GM12878 (cell line): ENCODE data around the gene LIMD2. TPM values are rescaled to one million over a fixed set of nuclear protein-coding genes. Genes with fewer than 3 reads are reported as not detected.

Source experiments
- CEBPB ChIP-seq, 2 experiments: fragments of 150-350 bp in 1 of 2; IDR thresholded peaks; 2 replicates each; pipeline ENCODE4 v1.6.1; 2012 to 2014; ENCODE audit warnings: low read depth in 2 of 2, low read length in 2 of 2, borderline replicate concordance in 1 of 2, inconsistent platforms in 1 of 2
- HDGF ChIP-seq: fragments of 450-650 bp; IDR thresholded peaks from 2 replicates; pipeline ENCODE4 v1.6.1; 2016; ENCODE audit warnings: antibody characterized with exemption
- NRF1 ChIP-seq: conservative IDR thresholded peaks from 2 replicates; pipeline ENCODE4 v1.6.1; 2011; ENCODE audit warnings: mild to moderate bottlenecking, low read depth, low read length, improper control_type of control experiment
- PAX8 ChIP-seq: fragments of 450-650 bp; IDR thresholded peaks from 2 replicates; pipeline ENCODE4 v1.6.1; 2017; ENCODE audit warnings: mild to moderate bottlenecking, moderate library complexity
- RCOR1 ChIP-seq: conservative IDR thresholded peaks from 2 replicates; pipeline ENCODE4 v1.6.1; 2012; ENCODE audit warnings: low read depth, low read length, improper control_type of control experiment
- TCF12 ChIP-seq: IDR thresholded peaks from 2 replicates; pipeline ENCODE4 v1.6.1; 2011; ENCODE audit warnings: low read depth, mild to moderate bottlenecking, low read length
- ZZZ3 ChIP-seq: IDR thresholded peaks from 2 replicates; pipeline ENCODE4 v1.6.1; 2011; ENCODE audit warnings: low read depth; ENCODE audit not compliant: control insufficient read depth, insufficient read length
- polyA plus RNA-seq, 11 experiments: library from polyadenylated mRNA; depleted of rRNA in 4 of 11; unstranded in 6 of 11; stranded (reverse) in 5 of 11; fragments of >200 nt; fragmentation: Nextera tagmentation in 4 of 11; fragmentation: Illumina TruSeq in 1 of 11; extraction: Ambion mirVana in 4 of 11; extraction: Trizol in 1 of 11; gene quantifications; 1 replicate in 1 of 11; 2 replicates in 10 of 11; pipeline versions ENCODE4 v1.2.1 to v1.2.3, GENCODE V29; 2011 to 2016; ENCODE audit warnings: inconsistent platforms in 2 of 11, missing spikeins in 2 of 11, low read depth in 1 of 11
- total RNA-seq, 4 experiments: library from RNA; depleted of rRNA in 3 of 4; stranded (reverse); fragments of >200 nt in 3 of 4; fragmentation: Illumina TruSeq in 1 of 4; extraction: Trizol in 1 of 4; gene quantifications; 2 replicates each; pipeline versions ENCODE4 v1.2.1 to v1.2.3, GENCODE V29; 2013 to 2021
- TF ChIP-seq, protein P1 (sequence below): fragments of 450-650 bp; IDR thresholded peaks from 2 replicates; pipeline ENCODE4 v1.6.1; 2018; ENCODE audit warnings: borderline replicate concordance, mild to moderate bottlenecking; ENCODE audit not compliant: partially characterized antibody
- TF ChIP-seq, protein P2 (sequence below): IDR thresholded peaks from 2 replicates; pipeline ENCODE4 v1.6.1; 2011; ENCODE audit warnings: borderline replicate concordance, low read depth, mild to moderate bottlenecking, moderate library complexity, mixed read lengths, low read length; ENCODE audit not compliant: insufficient read depth; ENCODE audit errors: extremely low read length
- TF ChIP-seq, protein P3 (sequence below): IDR thresholded peaks from 2 replicates; pipeline ENCODE4 v1.6.1; 2012; ENCODE audit warnings: low read length, inconsistent platforms
- TF ChIP-seq, protein P4 (sequence below), 3 experiments: IDR thresholded peaks in 2 of 3; conservative IDR thresholded peaks in 1 of 3; 2 replicates each; pipeline ENCODE4 v1.5.1; 2011; ENCODE audit warnings: low read depth in 3 of 3, low read length in 3 of 3, mild to moderate bottlenecking in 3 of 3, control low read depth in 2 of 3, moderate library complexity in 2 of 3, inconsistent platforms in 1 of 3, mixed read lengths in 1 of 3; ENCODE audit not compliant: control insufficient read depth in 2 of 3, insufficient read depth in 1 of 3; ENCODE audit errors: extremely low read depth in 1 of 3

Gene LIMD2
- total and polyA plus RNA-seq, 10 of the 15 experiments (the other 5 are each of a cell fraction or from before 2014, with no cell fraction given): 1.1 to 339 (median 181) TPM

DNA sequence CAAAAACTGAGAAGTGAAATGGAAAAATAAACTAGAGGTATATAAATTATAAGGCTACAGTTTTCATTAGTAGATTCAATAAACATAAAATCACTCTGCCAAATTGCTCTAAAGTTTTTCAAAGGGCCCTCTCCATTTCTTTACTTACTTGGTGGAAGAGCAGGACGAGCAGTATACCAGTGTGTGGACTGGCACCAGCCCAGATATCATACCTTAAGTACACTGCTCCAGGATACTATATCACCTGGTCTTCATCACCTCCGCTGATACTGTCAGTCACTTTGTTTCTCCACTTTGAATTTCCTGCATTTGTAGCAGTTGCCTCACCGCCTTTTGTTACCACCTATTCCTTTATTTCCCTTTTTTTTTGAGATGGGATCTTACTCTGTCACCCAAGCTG, 40.1 kb downstream of the LIMD2 start (continued):
- TF ChIP-seq HDGF: no peak
- TF ChIP-seq CEBPB (IDR thresholded peaks at IDR 0.05; ENCODE audit: borderline replicate concordance in 1 of 2, low read depth in 2 of 2, low read length in 2 of 2): no peak
- TF ChIP-seq, protein P1, sequence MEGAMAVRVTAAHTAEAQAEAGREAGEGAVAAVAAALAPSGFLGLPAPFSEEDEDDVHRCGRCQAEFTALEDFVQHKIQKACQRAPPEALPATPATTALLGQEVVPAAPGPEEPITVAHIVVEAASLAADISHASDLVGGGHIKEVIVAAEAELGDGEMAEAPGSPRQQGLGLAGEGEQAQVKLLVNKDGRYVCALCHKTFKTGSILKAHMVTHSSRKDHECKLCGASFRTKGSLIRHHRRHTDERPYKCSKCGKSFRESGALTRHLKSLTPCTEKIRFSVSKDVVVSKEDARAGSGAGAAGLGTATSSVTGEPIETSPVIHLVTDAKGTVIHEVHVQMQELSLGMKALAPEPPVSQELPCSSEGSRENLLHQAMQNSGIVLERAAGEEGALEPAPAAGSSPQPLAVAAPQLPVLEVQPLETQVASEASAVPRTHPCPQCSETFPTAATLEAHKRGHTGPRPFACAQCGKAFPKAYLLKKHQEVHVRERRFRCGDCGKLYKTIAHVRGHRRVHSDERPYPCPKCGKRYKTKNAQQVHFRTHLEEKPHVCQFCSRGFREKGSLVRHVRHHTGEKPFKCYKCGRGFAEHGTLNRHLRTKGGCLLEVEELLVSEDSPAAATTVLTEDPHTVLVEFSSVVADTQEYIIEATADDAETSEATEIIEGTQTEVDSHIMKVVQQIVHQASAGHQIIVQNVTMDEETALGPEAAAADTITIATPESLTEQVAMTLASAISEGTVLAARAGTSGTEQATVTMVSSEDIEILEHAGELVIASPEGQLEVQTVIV: no peak
- no peak for TF ChIP-seq NRF1
- TF ChIP-seq, protein P2, sequence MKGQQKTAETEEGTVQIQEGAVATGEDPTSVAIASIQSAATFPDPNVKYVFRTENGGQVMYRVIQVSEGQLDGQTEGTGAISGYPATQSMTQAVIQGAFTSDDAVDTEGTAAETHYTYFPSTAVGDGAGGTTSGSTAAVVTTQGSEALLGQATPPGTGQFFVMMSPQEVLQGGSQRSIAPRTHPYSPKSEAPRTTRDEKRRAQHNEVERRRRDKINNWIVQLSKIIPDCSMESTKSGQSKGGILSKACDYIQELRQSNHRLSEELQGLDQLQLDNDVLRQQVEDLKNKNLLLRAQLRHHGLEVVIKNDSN: no peak
- TF ChIP-seq RCOR1: no peak
- no peak for TF ChIP-seq ZZZ3
- TF ChIP-seq, protein P3, sequence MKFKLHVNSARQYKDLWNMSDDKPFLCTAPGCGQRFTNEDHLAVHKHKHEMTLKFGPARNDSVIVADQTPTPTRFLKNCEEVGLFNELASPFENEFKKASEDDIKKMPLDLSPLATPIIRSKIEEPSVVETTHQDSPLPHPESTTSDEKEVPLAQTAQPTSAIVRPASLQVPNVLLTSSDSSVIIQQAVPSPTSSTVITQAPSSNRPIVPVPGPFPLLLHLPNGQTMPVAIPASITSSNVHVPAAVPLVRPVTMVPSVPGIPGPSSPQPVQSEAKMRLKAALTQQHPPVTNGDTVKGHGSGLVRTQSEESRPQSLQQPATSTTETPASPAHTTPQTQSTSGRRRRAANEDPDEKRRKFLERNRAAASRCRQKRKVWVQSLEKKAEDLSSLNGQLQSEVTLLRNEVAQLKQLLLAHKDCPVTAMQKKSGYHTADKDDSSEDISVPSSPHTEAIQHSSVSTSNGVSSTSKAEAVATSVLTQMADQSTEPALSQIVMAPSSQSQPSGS: no peak
- TF ChIP-seq, protein P4, sequence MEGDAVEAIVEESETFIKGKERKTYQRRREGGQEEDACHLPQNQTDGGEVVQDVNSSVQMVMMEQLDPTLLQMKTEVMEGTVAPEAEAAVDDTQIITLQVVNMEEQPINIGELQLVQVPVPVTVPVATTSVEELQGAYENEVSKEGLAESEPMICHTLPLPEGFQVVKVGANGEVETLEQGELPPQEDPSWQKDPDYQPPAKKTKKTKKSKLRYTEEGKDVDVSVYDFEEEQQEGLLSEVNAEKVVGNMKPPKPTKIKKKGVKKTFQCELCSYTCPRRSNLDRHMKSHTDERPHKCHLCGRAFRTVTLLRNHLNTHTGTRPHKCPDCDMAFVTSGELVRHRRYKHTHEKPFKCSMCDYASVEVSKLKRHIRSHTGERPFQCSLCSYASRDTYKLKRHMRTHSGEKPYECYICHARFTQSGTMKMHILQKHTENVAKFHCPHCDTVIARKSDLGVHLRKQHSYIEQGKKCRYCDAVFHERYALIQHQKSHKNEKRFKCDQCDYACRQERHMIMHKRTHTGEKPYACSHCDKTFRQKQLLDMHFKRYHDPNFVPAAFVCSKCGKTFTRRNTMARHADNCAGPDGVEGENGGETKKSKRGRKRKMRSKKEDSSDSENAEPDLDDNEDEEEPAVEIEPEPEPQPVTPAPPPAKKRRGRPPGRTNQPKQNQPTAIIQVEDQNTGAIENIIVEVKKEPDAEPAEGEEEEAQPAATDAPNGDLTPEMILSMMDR (IDR thresholded peaks at IDR 0.05 in 2 of 3, conservative IDR thresholded peaks at IDR 0.05 in 1 of 3; ENCODE audit: control insufficient read depth in 2 of 3, extremely low read depth in 1 of 3, insufficient read depth in 1 of 3, low read depth in 3 of 3, low read length in 3 of 3): no peak
- TF ChIP-seq TCF12: no peak
- no peak for TF ChIP-seq PAX8
